WI38 (cell line): ENCODE measurements around the gene SMYD2.

Source experiments
- H3K4me3 ChIP-seq: 2 replicates; pipeline ENCODE4 v1.5.1; 2011; ENCODE audit warnings: low read depth, mild to moderate bottlenecking, control low read depth, low read length
- CTCF ChIP-seq: IDR thresholded peaks from 2 replicates; pipeline ENCODE4 v1.5.1; 2012; ENCODE audit warnings: low read depth, mild to moderate bottlenecking, control low read depth, low read length

Gene SMYD2

GRCh38 chr1:214281021-214281719, at the start of gene SMYD2:
Gene SMYD2, plus strand, starts transcription at chr1:214281159. Its CDS starts 96 bp downstream, at chr1:214281255.
- TF ChIP-seq CTCF = no peak
- peak within 1 kb of the TSS; percentile 74 for H3K4me3 ChIP-seq

GRCh38 chr1:214233856-214234634, 46.9 kb upstream of the SMYD2 start:
- H3K4me3 ChIP-seq = no peak overlapping the region
- TF ChIP-seq CTCF = no peak

- no peak for TF ChIP-seq CTCF
- no peak overlapping the region for H3K4me3 ChIP-seq
Observed at GRCh38 chr1:214234635-214235025, 46.3 kb upstream of the SMYD2 start.

- no peak for TF ChIP-seq CTCF
- no peak overlapping the region for H3K4me3 ChIP-seq
Observed at GRCh38 chr1:214236477-214236876, 44.5 kb upstream of the SMYD2 start.

- no peak overlapping the region for H3K4me3 ChIP-seq
Observed at GRCh38 chr1:214241060-214241459, 39.9 kb upstream of the SMYD2 start.

GRCh38 chr1:214244252-214244651, 36.7 kb upstream of the SMYD2 start:
- no peak overlapping the region for H3K4me3 ChIP-seq
- no peak for TF ChIP-seq CTCF

More at GRCh38 chr1:214241060-214241459, 39.9 kb upstream of the SMYD2 start:
- no peak for TF ChIP-seq CTCF

- H3K4me3 ChIP-seq = no peak overlapping the region
- TF ChIP-seq CTCF = no peak
Observed at GRCh38 chr1:214244841-214245240, 36.1 kb upstream of the SMYD2 start.
